HEK293 (cell line): ENCODE measurements around the gene SEMA7A.

Experiments used
- CTCF ChIA-PET: fragments of 350-600 bp; formaldehyde crosslinking; extraction: SDS; loops from one replicate; lab custom pipeline; 2021; ENCODE audit warnings: antibody characterized with exemption; lab: Yijun Ruan, JAX
- POLR2A ChIA-PET: fragments of 300-600 bp; formaldehyde crosslinking; extraction: SDS; loops from one replicate; lab custom pipeline; 2020; ENCODE audit warnings: antibody characterized with exemption, inconsistent platforms; lab: Yijun Ruan, JAX
- H3K27ac ChIP-seq: fragments of 200-500 bp; sonication (Bioruptor generic); 2 replicates; pipeline ENCODE4 v1.5.1; 2014; ENCODE audit warnings: low read depth, low read length, control low read depth, inconsistent platforms; ENCODE audit errors: extremely low read depth
- H3K36me3 ChIP-seq, 2 experiments: fragments of 200-500 bp in 1 of 2; sonication (Bioruptor generic) in 1 of 2; 1 replicate in 1 of 2; 2 replicates in 1 of 2; pipeline ENCODE4 v1.5.1; 2014 to 2017; ENCODE audit warnings: inconsistent platforms in 2 of 2, low read length in 2 of 2; ENCODE audit not compliant: control insufficient read depth in 2 of 2, insufficient read depth in 1 of 2
- H3K4me1 ChIP-seq: fragments of 200-500 bp; sonication (Bioruptor generic); 2 replicates; pipeline ENCODE4 v1.5.1; 2014; ENCODE audit warnings: mild to moderate bottlenecking, low read length, inconsistent platforms; ENCODE audit not compliant: control insufficient read depth, insufficient read depth
- H3K4me3 ChIP-seq: 2 replicates; pipeline ENCODE4 v1.5.1; 2011; ENCODE audit warnings: low read depth, mild to moderate bottlenecking, control low read depth, low read length, moderate library complexity
- H3K9me3 ChIP-seq: fragments of 200-500 bp; sonication (Bioruptor generic); 2 replicates; pipeline ENCODE4 v1.5.1; 2014; ENCODE audit warnings: low read depth, low read length, inconsistent platforms; ENCODE audit not compliant: control insufficient read depth, insufficient read depth
- BCL11B ChIP-seq: fragments of 450-650 bp; formaldehyde crosslinking; IDR thresholded peaks from 2 replicates; pipeline ENCODE4 v1.5.1; 2016; ENCODE audit warnings: low read depth, missing biosample characterization, missing genetic modification characterization
- EGR2 ChIP-seq: fragments of 450-650 bp; formaldehyde crosslinking; IDR thresholded peaks from 2 replicates; pipeline ENCODE4 v1.5.1; 2016; ENCODE audit warnings: low read depth, missing biosample characterization, missing genetic modification characterization
- GLIS1 ChIP-seq: fragments of 450-650 bp; formaldehyde crosslinking; IDR thresholded peaks from 2 replicates; pipeline ENCODE4 v1.5.1; 2016; ENCODE audit warnings: missing biosample characterization, missing genetic modification characterization
- GLIS2 ChIP-seq: fragments of 450-650 bp; formaldehyde crosslinking; IDR thresholded peaks from 2 replicates; pipeline ENCODE4 v1.5.1; 2016; ENCODE audit warnings: missing biosample characterization, missing genetic modification characterization
- KLF17 ChIP-seq: fragments of 450-650 bp; formaldehyde crosslinking; IDR thresholded peaks from 2 replicates; pipeline ENCODE4 v1.5.1; 2016; ENCODE audit warnings: missing biosample characterization, missing genetic modification characterization
- PATZ1 ChIP-seq: fragments of 450-650 bp; formaldehyde crosslinking; IDR thresholded peaks from 2 replicates; pipeline ENCODE4 v1.5.1; 2016; ENCODE audit warnings: missing biosample characterization, missing genetic modification characterization
- RBAK ChIP-seq: fragments of 450-650 bp; formaldehyde crosslinking; IDR thresholded peaks from 2 replicates; pipeline ENCODE4 v1.5.1; 2016; ENCODE audit warnings: missing biosample characterization, missing genetic modification characterization
- ZIC2 ChIP-seq: fragments of 450-650 bp; formaldehyde crosslinking; IDR thresholded peaks from 2 replicates; pipeline ENCODE4 v1.5.1; 2016; ENCODE audit warnings: missing biosample characterization, missing genetic modification characterization
- ZNF26 ChIP-seq: fragments of 450-650 bp; formaldehyde crosslinking; IDR thresholded peaks from 2 replicates; pipeline ENCODE4 v1.5.1; 2016; ENCODE audit warnings: missing biosample characterization, missing genetic modification characterization
- ZNF266 ChIP-seq: fragments of 450-650 bp; formaldehyde crosslinking; IDR thresholded peaks from 2 replicates; pipeline ENCODE4 v1.5.1; 2016; ENCODE audit warnings: missing biosample characterization, missing genetic modification characterization, low read depth
- ZNF335 ChIP-seq: fragments of 450-650 bp; formaldehyde crosslinking; conservative IDR thresholded peaks from 2 replicates; pipeline ENCODE4 v1.5.1; 2016; ENCODE audit warnings: missing biosample characterization, missing genetic modification characterization
- ZNF48 ChIP-seq: fragments of 450-650 bp; formaldehyde crosslinking; IDR thresholded peaks from 2 replicates; pipeline ENCODE4 v1.5.1; 2016; ENCODE audit warnings: missing biosample characterization, missing genetic modification characterization
- ZNF501 ChIP-seq: fragments of 450-650 bp; formaldehyde crosslinking; IDR thresholded peaks from 2 replicates; pipeline ENCODE4 v1.5.1; 2016; ENCODE audit warnings: missing biosample characterization, missing genetic modification characterization
- ZNF510 ChIP-seq: fragments of 450-650 bp; formaldehyde crosslinking; IDR thresholded peaks from 2 replicates; pipeline ENCODE4 v1.5.1; 2018; ENCODE audit warnings: mild to moderate bottlenecking, missing genetic modification characterization, missing biosample characterization; ENCODE audit not compliant: insufficient replicate concordance
- ZNF544 ChIP-seq: fragments of 450-650 bp; formaldehyde crosslinking; IDR thresholded peaks from 2 replicates; pipeline ENCODE4 v1.5.0; 2017; ENCODE audit warnings: missing biosample characterization, missing genetic modification characterization
- ZNF558 ChIP-seq: fragments of 450-650 bp; formaldehyde crosslinking; IDR thresholded peaks from 2 replicates; pipeline ENCODE4 v1.5.1; 2016; ENCODE audit warnings: missing biosample characterization, missing genetic modification characterization
- ZNF560 ChIP-seq: fragments of 450-650 bp; formaldehyde crosslinking; IDR thresholded peaks from 2 replicates; pipeline ENCODE4 v1.5.1; 2017; ENCODE audit warnings: missing biosample characterization, missing genetic modification characterization, borderline replicate concordance
- ZNF561 ChIP-seq: fragments of 450-650 bp; IDR thresholded peaks from 2 replicates; pipeline ENCODE4 v1.5.1; 2018; ENCODE audit warnings: missing biosample characterization, missing genetic modification characterization, borderline replicate concordance
- ZNF585B ChIP-seq: fragments of 450-650 bp; formaldehyde crosslinking; IDR thresholded peaks from 2 replicates; pipeline ENCODE4 v1.5.1; 2016; ENCODE audit warnings: missing biosample characterization, missing genetic modification characterization
- ZNF639 ChIP-seq: fragments of 450-650 bp; formaldehyde crosslinking; IDR thresholded peaks from 2 replicates; pipeline ENCODE4 v1.5.1; 2016; ENCODE audit warnings: missing biosample characterization, missing genetic modification characterization

SEMA7A gene

GRCh38 chr15:74387141-74387541 lies 46.6 kb downstream of the SEMA7A start (continued):
- TF ChIP-seq ZNF639 (tag by site-specific recombination) (no peak), ZNF560 (tag by site-specific recombination) (no peak), ZNF335 (tag by site-specific recombination) (no peak), ZNF266 (tag by site-specific recombination) (no peak), ZNF561 (no peak), KLF17 (tag by site-specific recombination) (no peak), ZNF558 (tag by site-specific recombination) (no peak), ZNF544 (tag by site-specific recombination) (no peak), ZNF585B (tag by site-specific recombination) (no peak), EGR2 (tag by site-specific recombination) (peak; percentile 25; the same call in 1 of the 2 replicates)

- no peak overlapping the region for H3K4me3 ChIP-seq
- H3K27ac ChIP-seq: no peak overlapping the region
- CTCF ChIA-PET: interaction anchor here (3.4 to 25.1 kb wide), 2 partner anchors 14 to 53 kb away, joined by 16 to 768 read pairs; partner anchors contain the start of gene SEMA7A
- TF ChIP-seq GLIS1: peak; percentile 34; the same call in 1 of the 2 replicates
- no peak for TF ChIP-seq ZNF501 (tag by site-specific recombination)
- no peak for TF ChIP-seq ZNF639 (tag by site-specific recombination)
- peak; percentile 55 for TF ChIP-seq GLIS2 (tag by site-specific recombination)
- peak; percentile 67 for TF ChIP-seq ZIC2 (tag by site-specific recombination)
- H3K9me3 ChIP-seq: no peaks in the 10 kb centered on the region
- POLR2A ChIA-PET: no interaction called here
- no peaks in the 10 kb centered on the region for H3K36me3 ChIP-seq
- H3K4me1 ChIP-seq: no peaks in the 10 kb centered on the region
Observed at GRCh38 chr15:74386496-74387140, 47.1 kb downstream of the SEMA7A start.

- Histone ChIP-seq H3K4me3 (no peak overlapping the region), H3K36me3 (no peaks in the 10 kb centered on the region), H3K4me1 (no peaks in the 10 kb centered on the region), H3K27ac (no peak overlapping the region), H3K9me3 (no peaks in the 10 kb centered on the region)
- CTCF ChIA-PET: interaction anchor here (0.6 to 25.1 kb wide), 10 partner anchors 11 to 269 kb away, joined by 3 to 768 read pairs (median 8); partner anchors contain the start of gene SEMA7A
- POLR2A ChIA-PET: interaction anchor here (1.2 to 2.6 kb wide), 2 partner anchors 48 to 56 kb away, joined by 3 to 11 read pairs; partner anchors contain the start of gene SEMA7A
- TF ChIP-seq ZNF48 (tag by site-specific recombination) (no peak), PATZ1 (tag by site-specific recombination) (no peak), ZNF266 (tag by site-specific recombination) (no peak), RBAK (tag by site-specific recombination) (no peak), ZNF26 (tag by site-specific recombination) (no peak), ZNF510 (tag by site-specific recombination) (no peak), BCL11B (tag by site-specific recombination) (no peak), ZIC2 (tag by site-specific recombination) (no peak)
Observed at GRCh38 chr15:74385733-74386132, 48.0 kb downstream of the SEMA7A start.
